CD8-positive, alpha-beta memory T cell (primary cell): Measurements from ENCODE around the gene MS4A2. TPM values are rescaled to one million over a fixed set of nuclear protein-coding genes. Genes with fewer than 3 reads are reported as not detected.
"Not testable (repeated sequence)": the region's sequence is repeated elsewhere in the genome, so short reads cannot be mapped to it uniquely, and the experiment has no call there.

Source experiments
- CTCF ChIA-PET: fragments of 350-600 bp; sonication (Branson Sonifier 250); formaldehyde crosslinking; loops from one replicate; lab custom pipeline; 2021; ENCODE audit warnings: antibody characterized with exemption; lab: Charles Lee
- POLR2A ChIA-PET: fragments of 350-600 bp; sonication (Branson Sonifier 250); formaldehyde crosslinking; loops from one replicate; lab custom pipeline; 2021; ENCODE audit warnings: antibody characterized with exemption; lab: Charles Lee
- DNase-seq, 5 donors: peaks; one replicate each; pipeline versions ENCODE4 v3.0.0 to v3.0.0-alpha.2; 2020 to 2022; ENCODE audit warnings: mixed read lengths in 1 of 5
- H3K27ac ChIP-seq: one replicate; pipeline ENCODE4 v1.7.0; 2013; ENCODE audit warnings: low read depth, mild to moderate bottlenecking, low read length, moderate library complexity
- H3K27me3 ChIP-seq: 2 replicates; pipeline ENCODE4 v1.7.0; 2013; ENCODE audit warnings: low read length, mild to moderate bottlenecking; ENCODE audit not compliant: insufficient read depth, poor library complexity, severe bottlenecking
- H3K36me3 ChIP-seq: 2 replicates; pipeline ENCODE4 v1.7.0; 2013; ENCODE audit warnings: mild to moderate bottlenecking, low read length, moderate library complexity; ENCODE audit not compliant: insufficient read depth
- H3K4me1 ChIP-seq: 2 replicates; pipeline ENCODE4 v1.7.0; 2013; ENCODE audit warnings: mild to moderate bottlenecking, low read length, moderate library complexity; ENCODE audit not compliant: insufficient read depth
- H3K4me3 ChIP-seq: 2 replicates; pipeline ENCODE4 v1.7.0; 2013; ENCODE audit warnings: mild to moderate bottlenecking, low read length
- H3K9me3 ChIP-seq: 2 replicates; pipeline ENCODE4 v1.7.0; 2013; ENCODE audit warnings: mild to moderate bottlenecking, low read length
- H3K27ac Mint-ChIP-seq, 8 donors: one replicate each; pipeline ENCODE4 v1.8.0; 2020 to 2021; ENCODE audit warnings: mixed read lengths in 8 of 8, mild to moderate bottlenecking in 6 of 8, inconsistent platforms in 3 of 8, moderate library complexity in 3 of 8
- H3K27me3 Mint-ChIP-seq, 2 donors: one replicate each; pipeline ENCODE4 v1.8.0; 2020 to 2021; ENCODE audit warnings: mixed read lengths in 2 of 2, mild to moderate bottlenecking in 1 of 2, moderate library complexity in 1 of 2
- H3K36me3 Mint-ChIP-seq, 3 donors: one replicate each; pipeline ENCODE4 v1.8.0; 2020 to 2021; ENCODE audit warnings: mixed read lengths in 3 of 3, inconsistent platforms in 1 of 3, mild to moderate bottlenecking in 1 of 3
- H3K4me1 Mint-ChIP-seq, 3 donors: one replicate each; pipeline ENCODE4 v1.8.0; 2020 to 2021; ENCODE audit warnings: mixed read lengths in 3 of 3, inconsistent platforms in 1 of 3, mild to moderate bottlenecking in 1 of 3
- H3K4me3 Mint-ChIP-seq, 7 donors: one replicate each; pipeline ENCODE4 v1.8.0; 2020 to 2021; ENCODE audit warnings: mixed read lengths in 7 of 7, mild to moderate bottlenecking in 6 of 7, moderate library complexity in 4 of 7, inconsistent platforms in 2 of 7
- H3K9me3 Mint-ChIP-seq, 5 donors: one replicate each; pipeline ENCODE4 v1.8.0; 2020 to 2022; ENCODE audit warnings: mixed read lengths in 5 of 5, mild to moderate bottlenecking in 3 of 5, moderate library complexity in 2 of 5, inconsistent platforms in 1 of 5
- polyA plus RNA-seq: library from polyadenylated mRNA; unstranded; fragments of 300-500 nt; fragmentation: Illumina TruSeq; gene quantifications from one replicate; pipeline ENCODE4 v1.2.3, GENCODE V29; 2021
- total RNA-seq, 2 experiments: library from RNA; stranded (reverse); gene quantifications; one replicate each; pipeline ENCODE4 v1.2.3, GENCODE V29; 2021

MS4A2 gene
- total RNA-seq (not detected), polyA plus RNA-seq (not detected)

DNA sequence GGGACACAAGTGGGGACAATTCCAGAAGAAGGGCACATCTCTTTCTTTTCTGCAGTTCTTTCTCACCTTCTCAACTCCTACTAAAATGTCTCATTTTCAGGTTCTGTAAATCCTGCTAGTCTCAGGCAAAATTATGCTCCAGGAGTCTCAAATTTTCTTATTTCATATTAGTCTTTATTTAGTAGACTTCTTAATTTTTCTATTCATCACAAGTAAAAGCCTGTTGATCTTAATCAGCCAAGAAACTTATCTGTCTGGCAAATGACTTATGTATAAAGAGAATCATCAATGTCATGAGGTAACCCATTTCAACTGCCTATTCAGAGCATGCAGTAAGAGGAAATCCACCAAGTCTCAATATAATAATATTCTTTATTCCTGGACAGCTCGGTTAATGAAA lies at the start of gene MS4A2:
Gene MS4A2, plus strand, starts transcription at position 301 of the 400 bp plus-strand sequence. CDS start 102 bp downstream, outside the sequence.
- Histone ChIP-seq H3K4me1 (no peaks in the 10 kb centered on the region), H3K27me3 (no peaks in the 10 kb centered on the region), H3K27ac (no peak within 1 kb of the TSS), H3K9me3 (no peaks in the 10 kb centered on the region), H3K36me3 (no peaks in the 10 kb centered on the region), H3K4me3 (no peak within 1 kb of the TSS)
- Mint-ChIP-seq H3K36me3 (no peaks in the 10 kb centered on the region), H3K4me3 (no peak within 1 kb of the TSS), H3K9me3 (no peaks in the 10 kb centered on the region), H3K27ac (no peak within 1 kb of the TSS), H3K27me3 (peaks cover 9 to 37% of the 10 kb centered on the region in 2 donors), H3K4me1 (no peaks in the 10 kb centered on the region)
- DNase-seq: no peak
- ChIA-PET CTCF (no interaction called here), POLR2A (no interaction called here)

DNA sequence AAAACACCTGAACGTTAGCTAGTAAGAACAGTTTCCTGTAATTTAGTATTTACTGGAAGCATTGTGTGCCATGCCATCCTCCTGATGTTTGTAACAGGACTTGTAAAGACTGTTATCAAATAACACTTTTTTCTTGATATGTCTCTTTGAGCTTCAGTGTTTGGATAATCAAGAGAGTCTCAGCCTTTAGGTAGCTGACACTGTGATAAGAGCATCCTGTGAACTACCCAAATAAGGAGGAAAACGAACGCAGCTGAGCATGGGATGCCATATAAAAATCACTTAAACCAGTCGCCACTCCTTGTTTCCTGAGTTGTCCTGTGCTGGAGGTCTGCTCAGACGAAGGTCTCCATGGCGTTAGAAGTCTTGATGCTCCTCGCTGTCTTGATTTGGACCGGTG lies 48.4 kb upstream of the MS4A2 start, which contains the start of gene OOSP2:
Gene OOSP2, plus strand, starts transcription at position 301 of the 400 bp plus-strand sequence. Its CDS starts 51 bp downstream, at position 352.
- Histone ChIP-seq H3K27me3 (no peaks in the 10 kb centered on the region), H3K4me1 (no peaks in the 10 kb centered on the region), H3K27ac (no peak within 1 kb of the TSS), H3K9me3 (no peaks in the 10 kb centered on the region), H3K4me3 (no peak within 1 kb of the TSS), H3K36me3 (no peaks in the 10 kb centered on the region)
- CTCF ChIA-PET: no interaction called here
- peaks cover 0 to 12% of the 10 kb centered on the region in 2 donors for H3K27me3 Mint-ChIP-seq
- H3K4me1 Mint-ChIP-seq: no peaks in the 10 kb centered on the region
- no peak for DNase-seq
- no peaks in the 10 kb centered on the region for H3K36me3 Mint-ChIP-seq
- H3K27ac Mint-ChIP-seq: no peak within 1 kb of the TSS
- POLR2A ChIA-PET: no interaction called here
- no peaks in the 10 kb centered on the region for H3K9me3 Mint-ChIP-seq
- no peak within 1 kb of the TSS for H3K4me3 Mint-ChIP-seq

DNA sequence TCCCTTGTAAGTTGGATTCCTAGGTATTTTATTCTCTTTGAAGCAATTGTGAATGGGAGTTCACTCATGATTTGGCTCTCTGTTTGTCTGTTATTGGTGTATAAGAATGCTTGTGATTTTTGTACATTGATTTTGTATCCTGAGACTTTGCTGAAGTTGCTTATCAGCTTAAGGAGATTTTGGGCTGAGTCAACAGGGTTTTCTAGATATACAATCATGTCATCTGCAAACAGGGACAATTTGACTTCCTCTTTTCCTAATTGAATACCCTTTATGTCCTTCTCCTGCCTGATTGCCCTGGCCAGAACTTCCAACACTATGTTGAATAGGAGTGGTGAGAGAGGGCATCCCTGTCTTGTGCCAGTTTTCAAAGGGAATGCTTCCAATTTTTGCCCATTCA lies 38.0 kb upstream of the MS4A2 start:
- DNase-seq, H3K36me3 ChIP-seq, H3K9me3 ChIP-seq, H3K9me3 Mint-ChIP-seq, CTCF ChIA-PET, H3K4me3 ChIP-seq, H3K27ac Mint-ChIP-seq, H3K27me3 ChIP-seq, H3K27me3 Mint-ChIP-seq, POLR2A ChIA-PET, H3K4me1 Mint-ChIP-seq, H3K4me1 ChIP-seq, H3K27ac ChIP-seq, H3K36me3 Mint-ChIP-seq, H3K4me3 Mint-ChIP-seq: not testable (repeated sequence)

DNA sequence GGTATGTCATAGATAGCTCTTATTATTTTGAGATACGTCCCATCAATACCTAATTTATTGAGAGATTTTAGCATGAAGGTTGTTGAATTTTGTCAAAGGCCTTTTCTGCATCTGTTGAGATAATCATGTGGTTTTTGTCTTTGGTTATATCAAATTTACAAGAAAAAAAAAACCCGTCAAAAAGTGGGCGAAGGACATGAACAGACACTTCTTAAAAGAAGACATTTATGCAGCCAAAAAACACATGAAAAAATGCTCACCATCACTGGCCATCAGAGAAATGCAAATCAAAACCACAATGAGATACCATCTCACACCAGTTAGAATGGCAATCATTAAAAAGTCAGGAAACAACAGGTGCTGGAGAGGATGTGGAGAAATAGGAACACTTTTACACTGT lies 37.6 kb upstream of the MS4A2 start:
- H3K36me3 ChIP-seq, DNase-seq, H3K4me3 ChIP-seq, H3K27ac Mint-ChIP-seq, H3K4me1 ChIP-seq, H3K27ac ChIP-seq, POLR2A ChIA-PET, H3K4me1 Mint-ChIP-seq, H3K9me3 ChIP-seq, H3K27me3 ChIP-seq, CTCF ChIA-PET, H3K36me3 Mint-ChIP-seq, H3K9me3 Mint-ChIP-seq, H3K27me3 Mint-ChIP-seq, H3K4me3 Mint-ChIP-seq: not testable (repeated sequence)

DNA sequence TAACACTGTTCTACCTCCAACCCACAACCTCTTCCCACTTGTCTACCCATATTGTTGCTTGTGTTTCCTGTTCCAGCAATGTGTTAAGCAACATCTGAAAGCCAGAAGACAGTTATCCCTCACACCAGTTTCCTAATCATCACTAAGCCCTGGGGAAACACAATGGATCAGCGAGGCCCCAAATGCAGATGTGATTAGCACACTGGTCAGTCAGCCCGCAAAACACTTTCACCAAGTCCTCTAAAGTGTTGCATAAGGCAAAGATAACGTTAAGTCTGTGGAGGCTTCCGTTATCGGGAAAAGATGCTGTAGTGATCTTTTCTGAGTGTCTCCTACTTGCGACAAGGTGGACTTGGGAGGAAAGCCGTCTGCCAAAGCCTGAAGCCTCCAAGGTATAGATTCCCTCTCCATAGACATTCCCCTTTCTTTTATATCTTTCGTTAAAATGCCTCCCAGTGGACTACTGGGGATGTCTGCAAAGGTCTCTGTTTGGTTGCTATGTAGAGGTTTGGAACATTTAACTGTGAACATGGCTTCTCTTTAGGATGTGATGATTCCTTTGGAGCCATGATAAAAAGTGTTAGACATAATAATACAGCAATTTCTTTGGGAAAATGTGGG lies 32.0 kb upstream of the MS4A2 start, which contains the start of gene MS4A3:
Gene MS4A3, plus strand, starts transcription at position 317 of the 621 bp plus-strand sequence. CDS start 4,496 bp downstream, outside the sequence.
- H3K36me3 Mint-ChIP-seq: no peaks in the 10 kb centered on the region
- DNase-seq: no peak
- no peaks in the 10 kb centered on the region for H3K9me3 ChIP-seq
- ChIA-PET POLR2A (no interaction called here), CTCF (no interaction called here)
- H3K27me3 ChIP-seq: no peaks in the 10 kb centered on the region
- peak within 1 kb of the TSS in 1 of 8 donors; percentile 36 for H3K27ac Mint-ChIP-seq
- H3K4me3 ChIP-seq: no peak within 1 kb of the TSS
- H3K9me3 Mint-ChIP-seq: peaks cover 0 to 12% (median 0%) of the 10 kb centered on the region in 5 donors
- peaks cover 4 to 9% of the 10 kb centered on the region in 2 donors for H3K27me3 Mint-ChIP-seq
- H3K4me1 ChIP-seq: no peaks in the 10 kb centered on the region
- H3K4me3 Mint-ChIP-seq: no peak within 1 kb of the TSS
- H3K4me1 Mint-ChIP-seq: no peaks in the 10 kb centered on the region
- H3K36me3 ChIP-seq: no peaks in the 10 kb centered on the region
- H3K27ac ChIP-seq: no peak within 1 kb of the TSS

DNA sequence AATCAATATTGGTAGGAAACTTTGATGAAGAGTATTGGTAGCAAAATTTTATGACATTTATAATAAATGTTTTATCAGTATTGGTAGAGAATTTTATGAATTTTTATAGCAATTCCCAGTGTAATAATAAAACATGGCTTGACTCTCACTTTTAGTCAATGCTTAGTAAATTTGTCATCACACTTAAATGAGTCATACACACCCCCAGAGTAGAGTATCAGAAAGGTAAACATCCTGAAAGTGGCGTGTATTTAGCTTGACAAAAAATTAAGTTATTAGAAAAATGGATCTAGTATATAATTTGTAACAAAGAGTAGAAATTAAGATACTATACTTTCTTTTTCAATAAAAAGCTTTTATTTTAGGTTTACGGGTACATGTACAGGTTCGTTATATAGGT lies 29.4 kb upstream of the MS4A2 start:
- no peaks in the 10 kb centered on the region for H3K4me1 Mint-ChIP-seq
- no peak for DNase-seq
- no peak overlapping the region for H3K27ac ChIP-seq
- H3K27me3 ChIP-seq: no peaks in the 10 kb centered on the region
- ChIA-PET POLR2A (no interaction called here), CTCF (no interaction called here)
- H3K9me3 Mint-ChIP-seq: peaks cover 0 to 7% (median 0%) of the 10 kb centered on the region in 5 donors
- no peak overlapping the region for H3K27ac Mint-ChIP-seq
- no peaks in the 10 kb centered on the region for H3K4me1 ChIP-seq
- H3K36me3 Mint-ChIP-seq: no peaks in the 10 kb centered on the region
- H3K36me3 ChIP-seq: no peaks in the 10 kb centered on the region
- H3K27me3 Mint-ChIP-seq: peaks cover 4 to 6% of the 10 kb centered on the region in 2 donors
- no peak overlapping the region for H3K4me3 ChIP-seq
- no peak overlapping the region for H3K4me3 Mint-ChIP-seq
- no peaks in the 10 kb centered on the region for H3K9me3 ChIP-seq

DNA sequence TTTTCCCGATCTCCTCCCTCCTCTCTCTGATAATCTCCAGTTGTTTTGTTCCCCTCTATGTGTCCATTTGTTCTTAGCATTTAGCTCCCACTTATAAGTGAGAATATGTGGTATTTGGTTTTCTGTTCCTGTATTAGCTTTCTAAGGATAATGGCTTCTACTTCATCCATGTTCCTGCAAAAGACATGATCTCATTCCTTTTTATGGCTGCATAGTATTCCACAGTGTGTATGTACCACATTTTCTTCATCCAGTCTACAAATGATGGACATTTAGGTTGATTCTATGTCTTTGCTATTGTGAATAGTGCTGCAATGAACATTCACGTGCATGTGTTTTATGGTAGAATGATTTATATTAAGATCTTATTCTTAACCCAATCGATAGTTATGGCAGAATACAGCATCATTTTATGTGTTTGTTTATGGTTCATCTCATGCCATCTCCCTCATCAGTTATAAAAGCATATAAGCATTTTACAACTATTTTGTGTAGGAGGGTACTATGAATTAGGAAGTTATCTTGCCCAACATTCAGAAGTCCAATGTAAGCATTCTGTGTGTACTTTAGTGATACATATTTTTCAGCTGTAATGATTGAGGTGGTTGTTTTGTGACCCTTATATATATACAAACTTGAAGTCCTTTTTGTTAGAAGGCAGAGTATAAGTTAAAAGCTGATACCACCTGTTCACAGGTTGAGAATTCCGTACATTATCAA lies 28.8 kb upstream of the MS4A2 start:
- peaks cover 4 to 6% of the 10 kb centered on the region in 2 donors for H3K27me3 Mint-ChIP-seq
- Histone ChIP-seq H3K27me3 (no peaks in the 10 kb centered on the region), H3K9me3 (no peaks in the 10 kb centered on the region), H3K4me3 (no peak overlapping the region), H3K4me1 (no peaks in the 10 kb centered on the region), H3K36me3 (no peaks in the 10 kb centered on the region), H3K27ac (no peak overlapping the region)
- H3K27ac Mint-ChIP-seq: no peak overlapping the region
- ChIA-PET CTCF (no interaction called here), POLR2A (no interaction called here)
- peaks cover 0 to 7% (median 0%) of the 10 kb centered on the region in 5 donors for H3K9me3 Mint-ChIP-seq
- DNase-seq: no peak
- no peaks in the 10 kb centered on the region for H3K36me3 Mint-ChIP-seq
- H3K4me1 Mint-ChIP-seq: no peaks in the 10 kb centered on the region
- no peak overlapping the region for H3K4me3 Mint-ChIP-seq

DNA sequence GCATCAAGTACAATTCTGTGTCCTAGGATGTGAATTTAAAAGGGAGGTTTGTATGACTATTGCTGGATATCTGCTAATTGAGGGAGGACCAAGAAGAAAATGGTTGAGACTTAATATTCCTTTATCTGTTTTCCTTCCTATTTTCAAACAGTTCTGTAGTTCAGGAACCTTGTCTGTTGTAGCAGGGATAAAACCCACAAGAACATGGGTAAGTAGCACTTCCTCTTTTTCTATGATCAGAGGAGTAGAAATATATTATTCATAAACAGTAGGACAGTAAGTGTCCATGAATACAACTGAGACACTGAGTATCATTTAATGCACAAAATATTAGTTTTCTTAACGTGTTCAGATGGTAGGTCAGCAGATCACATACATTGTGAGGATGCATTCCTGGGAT lies 24.4 kb upstream of the MS4A2 start:
- DNase-seq: no peak
- ChIA-PET CTCF (no interaction called here), POLR2A (no interaction called here)
- no peak overlapping the region for H3K4me3 ChIP-seq
- Mint-ChIP-seq H3K36me3 (no peaks in the 10 kb centered on the region), H3K4me3 (no peak overlapping the region), H3K27me3 (peaks cover 3 to 4% of the 10 kb centered on the region in 2 donors), H3K27ac (no peak overlapping the region), H3K4me1 (no peaks in the 10 kb centered on the region), H3K9me3 (peaks cover 0 to 2% (median 0%) of the 10 kb centered on the region in 5 donors)
- H3K27ac ChIP-seq: no peak overlapping the region
- no peaks in the 10 kb centered on the region for H3K9me3 ChIP-seq
- H3K27me3 ChIP-seq: no peaks in the 10 kb centered on the region
- H3K4me1 ChIP-seq: no peaks in the 10 kb centered on the region
- no peaks in the 10 kb centered on the region for H3K36me3 ChIP-seq
